ENCODE measurements around the gene NPHS2.

DNA sequence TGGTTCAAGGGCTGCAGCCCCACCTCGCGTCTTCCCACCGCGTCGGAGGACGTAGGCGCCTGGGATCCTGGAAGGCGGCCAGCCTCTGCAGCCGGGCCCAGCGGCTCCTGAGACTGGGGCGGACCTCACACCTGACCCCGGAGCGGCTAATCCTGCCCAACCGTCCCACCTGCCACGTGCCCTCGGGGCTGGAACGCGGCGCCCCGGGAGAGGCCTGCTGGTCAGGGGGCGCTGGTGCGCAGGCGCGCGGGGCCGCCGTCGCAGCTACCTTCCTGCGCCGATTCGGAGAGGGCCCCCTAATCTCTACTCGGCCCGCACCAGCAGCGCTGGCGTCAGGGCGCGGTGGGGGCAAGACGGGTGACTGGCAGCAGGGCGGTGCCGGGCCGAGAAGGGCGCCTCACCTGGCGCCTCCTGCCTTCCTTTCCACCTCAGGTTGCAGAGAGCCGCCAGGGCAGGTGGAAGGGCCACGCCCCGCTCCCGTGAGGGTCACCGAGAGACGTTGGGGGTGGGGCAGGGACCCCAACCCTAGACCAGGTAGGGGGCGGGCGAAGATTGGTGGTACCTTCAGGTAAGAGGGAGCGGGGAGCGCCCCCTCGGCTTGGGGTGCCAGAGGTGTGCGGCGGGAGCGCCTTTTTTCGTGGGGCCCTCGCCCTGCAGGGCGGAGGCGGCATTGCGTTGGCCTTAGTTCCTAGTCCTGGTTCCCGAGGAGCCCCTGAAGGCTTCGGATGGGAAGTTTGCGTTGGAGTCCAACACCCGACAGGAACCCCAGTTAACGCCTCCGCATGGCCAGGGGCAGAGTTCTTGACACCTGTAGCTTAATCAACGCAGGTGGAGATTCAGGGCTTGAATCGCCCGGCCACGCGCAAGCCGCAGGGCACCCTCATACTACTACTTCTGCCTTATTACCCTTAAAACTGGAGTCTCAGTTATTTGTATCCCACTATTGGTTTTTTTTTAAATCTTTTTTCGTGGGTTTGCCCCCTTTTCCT is 16.1 kb upstream of the NPHS2 start, which contains the start of gene TDRD5:
- TF ChIP-seq POLR2A (IDR thresholded peaks at IDR 0.05): no peak
- no peak for TF ChIP-seq CTCF (IDR thresholded peaks at IDR 0.05)
